Neural cell (in vitro differentiated cells): ENCODE results near the gene MTREX. TPM values are rescaled to one million over a fixed set of nuclear protein-coding genes. Genes with fewer than 3 reads are reported as not detected.

ENCODE experiments used
- H2AFZ ChIP-seq: fragments of 200-600, 300-800 bp; sonication (generic), shearing (Covaris generic); 2 replicates; pipeline ENCODE4 v1.6.0; 2014; ENCODE audit warnings: low read depth, mild to moderate bottlenecking, antibody characterized with exemption, low read length, moderate library complexity
- H3F3A ChIP-seq: fragments of 200-600 bp; shearing (Covaris generic); 2 replicates; pipeline ENCODE4 v1.6.1; 2016; ENCODE audit warnings: mild to moderate bottlenecking, moderate library complexity, mixed read lengths, antibody characterized with exemption, low read length; ENCODE audit not compliant: insufficient read depth, poor library complexity, severe bottlenecking
- H3K27ac ChIP-seq: fragments of 200-600, 300-800 bp; sonication (generic), shearing (Covaris generic); 2 replicates; pipeline ENCODE4 v1.5.1; 2014; ENCODE audit warnings: mild to moderate bottlenecking, low read length, moderate library complexity
- H3K27me3 ChIP-seq: fragments of 300-800, 200-600 bp; sonication (generic), shearing (Covaris generic); 2 replicates; pipeline ENCODE4 v1.6.0; 2014; ENCODE audit warnings: mild to moderate bottlenecking, low read depth, low read length, moderate library complexity; ENCODE audit not compliant: insufficient read depth
- H3K36me3 ChIP-seq: fragments of 300-800, 200-600 bp; sonication (generic), shearing (Covaris generic); 2 replicates; pipeline ENCODE4 v1.5.1; 2014; ENCODE audit warnings: mild to moderate bottlenecking, antibody characterized with exemption, low read length, moderate library complexity; ENCODE audit not compliant: insufficient read depth
- H3K4me2 ChIP-seq: fragments of 300-800, 200-600 bp; sonication (generic), shearing (Covaris generic); 2 replicates; pipeline ENCODE4 v1.6.0; 2014; ENCODE audit warnings: mild to moderate bottlenecking, low read length
- H3K4me3 ChIP-seq: fragments of 300-800, 200-600 bp; sonication (generic), shearing (Covaris generic); 2 replicates; pipeline ENCODE4 v1.5.1; 2014; ENCODE audit warnings: mild to moderate bottlenecking, low read length, moderate library complexity
- H3K79me2 ChIP-seq: fragments of 200-600 bp; shearing (Covaris generic); replicated peaks from 2 replicates; pipeline ENCODE4 v1.6.0; 2014; ENCODE audit warnings: mild to moderate bottlenecking, low read length, moderate library complexity; ENCODE audit not compliant: insufficient read depth
- H3K9ac ChIP-seq: fragments of 300-800, 200-600 bp; sonication (generic), shearing (Covaris generic); 2 replicates; pipeline ENCODE4 v1.6.1; 2016; ENCODE audit warnings: mild to moderate bottlenecking, low read length, mixed read lengths
- H3K9me2 ChIP-seq: fragments of 200-600 bp; shearing (Covaris generic); 2 replicates; pipeline ENCODE4 v1.6.1; 2016; ENCODE audit warnings: mild to moderate bottlenecking, low read length, mixed read lengths; ENCODE audit not compliant: insufficient read depth
- H3K9me3 ChIP-seq: fragments of 200-600, 300-800 bp; sonication (generic), shearing (Covaris generic); 2 replicates; pipeline ENCODE4 v1.6.1; 2016; ENCODE audit warnings: mild to moderate bottlenecking, mixed run types, low read length, moderate library complexity, mixed read lengths
- H4K20me1 ChIP-seq: fragments of 200-600 bp; shearing (Covaris generic); 2 replicates; pipeline ENCODE4 v1.6.1; 2016; ENCODE audit warnings: mild to moderate bottlenecking, mixed run types; ENCODE audit not compliant: insufficient read depth
- CTCF ChIP-seq: fragments of 450-650 bp; IDR thresholded peaks from 2 replicates; pipeline ENCODE4 v1.5.1; 2014; ENCODE audit warnings: antibody characterized with exemption, mild to moderate bottlenecking, moderate library complexity; ENCODE audit not compliant: poor library complexity, severe bottlenecking
- EP300 ChIP-seq: fragments of 450-650 bp; conservative IDR thresholded peaks from 2 replicates; pipeline ENCODE4 v1.6.1; 2014; ENCODE audit warnings: antibody characterized with exemption, mild to moderate bottlenecking, moderate library complexity; ENCODE audit not compliant: poor library complexity, severe bottlenecking
- EZH2 ChIP-seq: fragments of 200-600, 300-800 bp; shearing (Covaris generic), sonication (generic); IDR thresholded peaks from 2 replicates; pipeline ENCODE4 v1.6.1; 2014; ENCODE audit warnings: antibody characterized with exemption, low read length, borderline replicate concordance, mild to moderate bottlenecking; ENCODE audit not compliant: insufficient read depth, poor library complexity, severe bottlenecking
- MXI1 ChIP-seq: fragments of 450-650 bp; conservative IDR thresholded peaks from 2 replicates; pipeline ENCODE4 v1.6.1; 2014; ENCODE audit warnings: antibody characterized with exemption, mild to moderate bottlenecking; ENCODE audit not compliant: poor library complexity, severe bottlenecking
- POLR2AphosphoS5 ChIP-seq: IDR thresholded peaks from 2 replicates; pipeline ENCODE4 v1.6.1; 2012
- RAD21 ChIP-seq: fragments of 450-650 bp; conservative IDR thresholded peaks from 2 replicates; pipeline ENCODE4 v1.6.1; 2014; ENCODE audit warnings: antibody characterized with exemption, mild to moderate bottlenecking, moderate library complexity
- REST ChIP-seq: IDR thresholded peaks from 2 replicates; pipeline ENCODE4 v1.6.1; 2012; ENCODE audit warnings: borderline replicate concordance
- SMC3 ChIP-seq: fragments of 450-650 bp; conservative IDR thresholded peaks from 2 replicates; pipeline ENCODE4 v1.6.1; 2014; ENCODE audit warnings: antibody characterized with exemption, mild to moderate bottlenecking, moderate library complexity; ENCODE audit not compliant: poor library complexity
- TAF1 ChIP-seq: IDR thresholded peaks from 2 replicates; pipeline ENCODE4 v1.6.1; 2012; ENCODE audit warnings: low read depth
- polyA plus RNA-seq: library from polyadenylated mRNA; depleted of rRNA; stranded (reverse); fragments of >200 nt; gene quantifications from 2 replicates; pipeline ENCODE4 v1.2.3, GENCODE V29; 2014

MTREX gene
- polyA plus RNA-seq, 1 donor from 2014 or later: 77.6 TPM

DNA sequence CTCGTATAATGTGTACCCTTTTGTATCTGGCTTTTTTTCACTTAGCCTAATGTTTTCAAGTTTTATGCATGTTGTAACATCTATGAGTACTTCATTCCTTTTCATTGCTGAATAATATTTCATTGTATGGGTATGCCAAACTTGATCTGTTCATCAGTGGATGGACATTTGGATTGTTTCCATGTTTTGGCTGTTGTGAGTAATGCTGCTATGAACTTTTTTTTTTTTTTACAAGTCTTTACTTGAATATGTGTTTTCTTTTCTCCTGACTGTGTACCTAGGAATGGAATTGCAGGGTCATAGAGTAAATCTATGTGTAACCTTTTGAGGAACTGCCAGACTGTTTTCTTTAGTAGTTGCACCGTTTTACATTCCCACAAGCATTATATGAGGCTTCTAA lies 52.4 kb downstream of the MTREX start:
- H3K9me3 ChIP-seq: no peaks in the 10 kb centered on the region
- H3K4me3 ChIP-seq: no peak overlapping the region
- H3K9ac ChIP-seq: no peak overlapping the region
- H4K20me1 ChIP-seq: no peaks in the 10 kb centered on the region
- H3F3A ChIP-seq: no peaks in the 10 kb centered on the region
- H3K79me2 ChIP-seq: no peaks in the 10 kb centered on the region
- TF ChIP-seq CTCF: no peak
- no peak for TF ChIP-seq REST
- no peak for TF ChIP-seq EZH2
- TF ChIP-seq TAF1: no peak
- TF ChIP-seq MXI1: no peak
- TF ChIP-seq EP300: no peak
- no peak for TF ChIP-seq RAD21
- TF ChIP-seq SMC3: no peak
- TF ChIP-seq POLR2AphosphoS5: no peak
- no peaks in the 10 kb centered on the region for H3K27me3 ChIP-seq
- H3K9me2 ChIP-seq: no peaks in the 10 kb centered on the region
- H2AFZ ChIP-seq: no peak overlapping the region
- no peak overlapping the region for H3K4me2 ChIP-seq
- peaks cover 25% of the 10 kb centered on the region for H3K36me3 ChIP-seq
- H3K27ac ChIP-seq: no peak overlapping the region

DNA sequence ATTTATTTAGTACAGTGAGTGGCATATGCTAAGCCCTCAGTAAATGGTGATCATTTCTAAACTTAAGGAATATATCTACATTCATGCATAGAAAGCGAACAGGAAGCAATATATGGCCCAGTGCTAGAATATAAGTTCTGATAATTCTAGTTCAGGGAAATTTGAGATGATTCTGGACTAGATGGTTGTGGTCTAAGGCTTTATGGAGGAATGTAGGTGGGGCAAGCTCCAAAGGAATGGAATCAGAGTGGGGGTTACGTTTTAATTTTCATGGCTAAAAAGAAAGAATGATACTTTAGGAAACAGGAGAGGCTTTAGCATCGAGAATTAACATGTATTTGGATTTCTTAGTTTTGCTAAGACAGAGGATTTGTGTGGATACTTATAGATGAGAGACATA lies 56.1 kb downstream of the MTREX start:
- H3K27me3 ChIP-seq: no peaks in the 10 kb centered on the region
- H3K9me2 ChIP-seq: no peaks in the 10 kb centered on the region
- no peaks in the 10 kb centered on the region for H3F3A ChIP-seq
- no peak for TF ChIP-seq SMC3
- no peak for TF ChIP-seq CTCF
- no peak for TF ChIP-seq POLR2AphosphoS5
- no peak for TF ChIP-seq EZH2
- TF ChIP-seq EP300: no peak
- no peak for TF ChIP-seq REST
- TF ChIP-seq MXI1: no peak
- TF ChIP-seq RAD21: no peak
- TF ChIP-seq TAF1: no peak
- H2AFZ ChIP-seq: no peak overlapping the region
- no peak overlapping the region for H3K4me3 ChIP-seq
- no peak overlapping the region for H3K27ac ChIP-seq
- no peaks in the 10 kb centered on the region for H3K9me3 ChIP-seq
- no peaks in the 10 kb centered on the region for H3K79me2 ChIP-seq
- no peaks in the 10 kb centered on the region for H4K20me1 ChIP-seq
- no peak overlapping the region for H3K9ac ChIP-seq
- no peak overlapping the region for H3K4me2 ChIP-seq
- H3K36me3 ChIP-seq: peaks cover 14% of the 10 kb centered on the region
